ENCODE measurements around the gene CLDND2. TPM values are rescaled to one million over a fixed set of nuclear protein-coding genes. Genes with fewer than 3 reads are reported as not detected.

The CLDND2 gene
- total RNA-seq, 1 experiment from 2014 or later: 1.8 TPM

GRCh38 chr19:51367255-51367564 is 1.6 kb downstream of the CLDND2 start:
- CTCF ChIA-PET: interaction anchor here (0.6 to 1.1 kb wide), 4 partner anchors 27 to 410 kb away, joined by 3 to 12 read pairs (median 3); no protein-coding TSS in a partner anchor
- peak overlapping the region; percentile 84 for H3K27ac ChIP-seq (ENCODE audit: low read depth, low read length)
- peak overlapping the region; percentile 96 for H3K9ac ChIP-seq (ENCODE audit: low read length)
- H3K79me2 ChIP-seq (ENCODE audit: insufficient read depth, low read length): peaks cover 40% of the 10 kb centered on the region
- RAD21 ChIA-PET (ENCODE audit: low non-redundant PET in 1 of 2, low total read pairs in 2 of 2, uncharacterized antibody in 2 of 2, unreplicated experiment in 2 of 2): interaction anchor here in 1 of 2 experiments (1.0 kb wide), 1 partner anchor 27 kb away, joined by 4 read pairs; no protein-coding TSS in a partner anchor
- H4K20me1 ChIP-seq (ENCODE audit: insufficient read depth): no peaks in the 10 kb centered on the region
- H2AFZ ChIP-seq (ENCODE audit: low read depth, low read length, poor library complexity, severe bottlenecking): no peak overlapping the region
- peaks cover 33 to 49% of the 10 kb centered on the region in 2 experiments for H3K4me1 ChIP-seq (ENCODE audit: control insufficient read depth in 1 of 2, insufficient read depth in 2 of 2, low read length in 2 of 2)
- no peak for DNase-seq (ENCODE audit: low read depth, low spot score)
- no peak for ATAC-seq
- peak overlapping the region; percentile 88 for H3K4me2 ChIP-seq (ENCODE audit: low read length)
- BruUV-seq (replicated peaks): no TSS peak
- no peaks in the 10 kb centered on the region for H3K36me3 ChIP-seq (ENCODE audit: control insufficient read depth in 1 of 2, insufficient read depth in 2 of 2, low read length in 2 of 2)
- H3K9me3 ChIP-seq (ENCODE audit: control insufficient read depth in 1 of 2, insufficient read depth in 1 of 2, low read depth in 1 of 2, low read length in 2 of 2): no peaks in the 10 kb centered on the region
- TF ChIP-seq POLR2AphosphoS5 (IDR thresholded peaks at IDR 0.05; ENCODE audit: low read depth, low read length): peak; percentile 77
- TF ChIP-seq CBX3 (IDR thresholded peaks at IDR 0.05; ENCODE audit: low read depth): no peak
- TF ChIP-seq EZH2 (IDR thresholded peaks at IDR 0.05): no peak
- no peak for TF ChIP-seq EGR1 (IDR thresholded peaks at IDR 0.05; ENCODE audit: low read depth)
- TF ChIP-seq SIN3A (IDR thresholded peaks at IDR 0.05; ENCODE audit: low read depth): peak; percentile 71; the same call in 1 of the 2 replicates
- TF ChIP-seq MAX (IDR thresholded peaks at IDR 0.05): no peak
- TF ChIP-seq POLR2A (IDR thresholded peaks at IDR 0.05; ENCODE audit: borderline replicate concordance, extremely low read depth, insufficient read depth, insufficient read length): peak; percentile 26
- no peak for TF ChIP-seq JUND (IDR thresholded peaks at IDR 0.05)
- no peak for TF ChIP-seq ELF1 (IDR thresholded peaks at IDR 0.05; ENCODE audit: borderline replicate concordance, low read depth)
- TF ChIP-seq FOSL1 (IDR thresholded peaks at IDR 0.05; ENCODE audit: low read depth): no peak
- no peak for TF ChIP-seq ZFX (IDR thresholded peaks at IDR 0.05)
- peak overlapping the region; percentile 78 to 94 for H3K4me3 ChIP-seq (replicated peaks in 1 of 2; ENCODE audit: low read depth in 1 of 2, low read length in 2 of 2)
- H3K27me3 ChIP-seq (ENCODE audit: insufficient read depth, low read length): no peaks in the 10 kb centered on the region
- H3K9me2 ChIP-seq (ENCODE audit: insufficient read depth): no peaks in the 10 kb centered on the region
- intact Hi-C loops (cut with micrococcal nuclease): loop anchor here (1.0 kb wide), 2 partner anchors 27 to 28 kb away; no protein-coding TSS in a partner anchor
- POLR2A ChIA-PET: interaction anchor here (0.7 to 1.5 kb wide), 6 partner anchors 8 to 28 kb away, joined by 3 to 12 read pairs (median 5); partner anchors contain the start of gene VSIG10L
